Vagina (tissue), 2 donors: Measurements from ENCODE around the gene ZNF518B. TPM values are rescaled to one million over a fixed set of nuclear protein-coding genes. Genes with fewer than 3 reads are reported as not detected.

Experiments used
- DNase-seq, 2 donors: peaks; one replicate each; pipeline ENCODE4 v3.0.0-alpha.2; 2017; ENCODE audit errors: extremely low spot score in 2 of 2
- H3K27ac ChIP-seq: fragments of 200-600 bp; sonication (generic); one replicate; pipeline ENCODE4 v1.5.1; 2019
- H3K27me3 ChIP-seq: fragments of 200-600 bp; sonication (generic); one replicate; pipeline ENCODE4 v1.5.1; 2019
- H3K36me3 ChIP-seq, 2 donors: fragments of 200-600 bp; sonication (generic); one replicate each; pipeline ENCODE4 v1.5.1; 2017 to 2019
- H3K4me1 ChIP-seq: fragments of 200-600 bp; sonication (generic); one replicate; pipeline ENCODE4 v1.5.1; 2019
- H3K4me3 ChIP-seq, 2 donors: fragments of 200-600 bp; sonication (generic); 1 replicate in 1 of 2; 2 replicates in 1 of 2; pipeline ENCODE4 v1.5.1; 2016 to 2019
- H3K9me3 ChIP-seq: fragments of 200-600 bp; sonication (generic); one replicate; pipeline ENCODE4 v1.5.1; 2019
- CTCF ChIP-seq, 3 experiments: fragments of 450-650 bp in 2 of 3; fragments of 200-600 bp in 1 of 3; sonication (generic) in 1 of 3; IDR thresholded peaks; one replicate each; pipeline ENCODE4 v1.5.1; 2017 to 2019; ENCODE audit warnings: antibody characterized with exemption in 3 of 3, mild to moderate bottlenecking in 2 of 3, moderate library complexity in 2 of 3
- POLR2A ChIP-seq, 2 donors: fragments of 450-650 bp; IDR thresholded peaks; one replicate each; pipeline ENCODE4 v1.6.1; 2017; ENCODE audit warnings: antibody characterized with exemption in 2 of 2, mild to moderate bottlenecking in 2 of 2, moderate library complexity in 2 of 2
- POLR2AphosphoS5 ChIP-seq, 2 donors: sonication (generic); formaldehyde crosslinking; IDR thresholded peaks; one replicate each; pipeline ENCODE4 v1.9.0; 2017; ENCODE audit warnings: antibody characterized with exemption in 2 of 2, mild to moderate bottlenecking in 2 of 2, low read depth in 1 of 2; ENCODE audit not compliant: insufficient read depth in 1 of 2
- intact Hi-C: fragments of 100-400 bp; cut with DNase I; formaldehyde crosslinking; loops from one replicate; pipeline ENCODE4 v1.15.1; 2023
- total RNA-seq: library from RNA; depleted of rRNA; stranded (reverse); fragments of >200 nt; gene quantifications from one replicate; pipeline ENCODE4 v1.2.3, GENCODE V29; 2016

ZNF518B gene
- total RNA-seq, 1 donor from 2014 or later, result 38.3 TPM

GRCh38 chr4:10455133-10455532 lies 2.1 kb downstream of the ZNF518B start:
- Histone ChIP-seq H3K4me3 (no peak overlapping the region), H3K27ac (no peak overlapping the region), H3K4me1 (peaks cover 8% of the 10 kb centered on the region), H3K27me3 (no peaks in the 10 kb centered on the region), H3K36me3 (peaks cover 0 to 30% of the 10 kb centered on the region in 2 donors), H3K9me3 (no peaks in the 10 kb centered on the region)
- TF ChIP-seq POLR2AphosphoS5 (IDR thresholded peaks at IDR 0.05; ENCODE audit: insufficient read depth in 1 of 2, low read depth in 1 of 2) (no peak), CTCF (IDR thresholded peaks at IDR 0.05) (no peak), POLR2A (IDR thresholded peaks at IDR 0.05) (no peak)
- intact Hi-C loops, result loop anchor here (10.0 kb wide), 1 partner anchor 80 kb away; no protein-coding TSS in a partner anchor
- DNase-seq, result no peak

- DNase-seq, result no peak
- intact Hi-C loops, result loop anchor here (10.0 kb wide), 1 partner anchor 80 kb away; no protein-coding TSS in a partner anchor
- H3K4me1 ChIP-seq, result peaks cover 8% of the 10 kb centered on the region
- H3K27ac ChIP-seq, result no peak overlapping the region
- H3K36me3 ChIP-seq, result peaks cover 0 to 30% of the 10 kb centered on the region in 2 donors
- H3K4me3 ChIP-seq, result no peak overlapping the region
- no peaks in the 10 kb centered on the region for H3K27me3 ChIP-seq
- no peak for TF ChIP-seq POLR2AphosphoS5 (IDR thresholded peaks at IDR 0.05; ENCODE audit: insufficient read depth in 1 of 2, low read depth in 1 of 2)
- no peak for TF ChIP-seq CTCF (IDR thresholded peaks at IDR 0.05)
- TF ChIP-seq POLR2A (IDR thresholded peaks at IDR 0.05), result no peak
- no peaks in the 10 kb centered on the region for H3K9me3 ChIP-seq
These were observed 2.5 kb downstream of the ZNF518B start for GRCh38 chr4:10454726-10455125.

GRCh38 chr4:10454121-10454520 lies 3.1 kb downstream of the ZNF518B start:
- no peak for DNase-seq
- Histone ChIP-seq H3K36me3 (peaks cover 0 to 30% of the 10 kb centered on the region in 2 donors), H3K27ac (no peak overlapping the region), H3K4me1 (peaks cover 8% of the 10 kb centered on the region), H3K9me3 (no peaks in the 10 kb centered on the region), H3K27me3 (no peaks in the 10 kb centered on the region), H3K4me3 (no peak overlapping the region)
- intact Hi-C loops, result loop anchor here (10.0 kb wide), 1 partner anchor 81 kb away; no protein-coding TSS in a partner anchor
- TF ChIP-seq CTCF (IDR thresholded peaks at IDR 0.05) (no peak), POLR2A (IDR thresholded peaks at IDR 0.05) (no peak), POLR2AphosphoS5 (IDR thresholded peaks at IDR 0.05; ENCODE audit: insufficient read depth in 1 of 2, low read depth in 1 of 2) (no peak)

GRCh38 chr4:10448991-10449390 lies 8.2 kb downstream of the ZNF518B start:
- intact Hi-C loops, result no loop called here
- no peak overlapping the region for H3K4me3 ChIP-seq
- no peaks in the 10 kb centered on the region for H3K4me1 ChIP-seq
- H3K36me3 ChIP-seq, result peaks cover 0 to 51% of the 10 kb centered on the region in 2 donors
- H3K27me3 ChIP-seq, result no peaks in the 10 kb centered on the region
- no peaks in the 10 kb centered on the region for H3K9me3 ChIP-seq
- H3K27ac ChIP-seq, result no peak overlapping the region
- TF ChIP-seq POLR2AphosphoS5 (IDR thresholded peaks at IDR 0.05; ENCODE audit: insufficient read depth in 1 of 2, low read depth in 1 of 2) (no peak), CTCF (IDR thresholded peaks at IDR 0.05) (no peak), POLR2A (IDR thresholded peaks at IDR 0.05) (no peak)
- no peak for DNase-seq

- no peak for DNase-seq
These were observed 14.2 kb downstream of the ZNF518B start for GRCh38 chr4:10442976-10443375.

More at GRCh38 chr4:10442976-10443375, 14.2 kb downstream of the ZNF518B start:
- no peaks in the 10 kb centered on the region for H3K27me3 ChIP-seq
- H3K27ac ChIP-seq, result no peak overlapping the region
- intact Hi-C loops, result no loop called here
- peaks cover 0 to 29% of the 10 kb centered on the region in 2 donors for H3K36me3 ChIP-seq
- TF ChIP-seq CTCF (IDR thresholded peaks at IDR 0.05), result no peak
- no peak for TF ChIP-seq POLR2A (IDR thresholded peaks at IDR 0.05)
- TF ChIP-seq POLR2AphosphoS5 (IDR thresholded peaks at IDR 0.05; ENCODE audit: insufficient read depth in 1 of 2, low read depth in 1 of 2), result no peak
- no peaks in the 10 kb centered on the region for H3K9me3 ChIP-seq
- no peak overlapping the region for H3K4me3 ChIP-seq
- H3K4me1 ChIP-seq, result no peaks in the 10 kb centered on the region
